NCI-H187 (cell line): Measurements from ENCODE around the gene MTMR11.
"Not testable (repeated sequence)": the region's sequence is repeated elsewhere in the genome, so short reads cannot be mapped to it uniquely, and the experiment has no call there.

ENCODE experiments used
- DNase-seq, 2 experiments: peaks; one replicate each; lab custom pipeline; 2025; lab: John Stamatoyannopoulos, UW

Gene MTMR11

GRCh38 chr1:149899460-149900284 is 37.0 kb downstream of the MTMR11 start, which contains the start of gene BOLA1:
TSS of gene BOLA1 (plus strand) at chr1:149899568. CDS start at chr1:149900060, 492 bp downstream.
- peak; percentile 96 to 97 for DNase-seq

GRCh38 chr1:149896575-149896974 is 40.1 kb downstream of the MTMR11 start:
- DNase-seq, result no peak

DNA sequence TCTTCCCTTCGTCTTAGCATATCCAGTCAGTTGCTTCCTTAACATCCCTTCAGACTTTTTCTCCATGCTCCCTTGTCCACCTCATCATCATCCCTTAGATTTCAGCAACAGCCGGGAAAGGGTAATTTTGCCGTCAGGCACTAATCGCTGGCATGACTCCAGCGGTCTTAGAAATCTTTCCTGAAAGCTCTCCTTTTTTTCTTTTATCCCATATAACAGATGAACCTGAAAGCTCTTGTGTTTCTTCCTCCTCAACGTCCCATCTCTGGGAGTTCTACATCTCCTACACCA is 47.7 kb downstream of the MTMR11 start:
- no peak for DNase-seq

GRCh38 chr1:149888247-149888998 is 48.3 kb downstream of the MTMR11 start:
- DNase-seq, result peak; percentile 94 to 98

GRCh38 chr1:149887456-149888246 is 49.0 kb downstream of the MTMR11 start:
- DNase-seq, result peak; percentile 97 to 98

GRCh38 chr1:149887196-149887455 is 49.6 kb downstream of the MTMR11 start:
- not testable (repeated sequence) for DNase-seq

DNA sequence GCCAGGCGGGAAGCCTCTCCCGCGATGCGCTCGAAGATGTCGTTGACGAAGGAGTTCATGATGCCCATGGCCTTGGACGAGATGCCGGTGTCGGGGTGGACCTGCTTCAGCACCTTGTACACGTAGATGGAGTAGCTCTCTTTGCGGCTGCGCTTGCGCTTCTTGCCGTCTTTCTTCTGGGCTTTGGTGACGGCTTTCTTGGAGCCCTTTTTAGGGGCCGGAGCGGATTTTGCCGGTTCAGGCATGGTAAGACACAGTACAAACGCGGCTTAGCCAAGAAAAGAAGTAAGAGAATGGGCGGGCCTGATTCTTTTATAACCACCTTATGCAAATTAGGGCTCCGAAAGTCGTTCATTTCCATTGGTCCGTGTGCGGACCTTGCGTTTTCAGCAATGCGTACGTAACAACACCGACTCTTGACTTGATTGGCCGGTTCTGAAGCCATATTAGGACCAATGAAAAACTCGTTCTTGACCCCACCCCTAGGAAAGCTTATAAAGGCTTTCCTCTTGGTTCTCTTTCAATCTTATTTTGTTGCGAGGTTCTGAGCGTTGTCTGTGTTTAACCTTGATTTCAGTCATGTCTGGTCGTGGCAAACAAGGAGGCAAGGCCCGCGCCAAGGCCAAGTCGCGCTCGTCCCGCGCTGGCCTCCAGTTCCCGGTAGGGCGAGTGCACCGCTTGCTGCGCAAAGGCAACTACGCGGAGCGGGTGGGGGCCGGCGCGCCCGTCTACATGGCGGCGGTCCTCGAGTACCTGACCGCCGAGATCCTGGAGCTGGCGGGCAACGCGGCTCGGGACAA is 50.1 kb downstream of the MTMR11 start:
- DNase-seq, result peak; percentile 99

DNA sequence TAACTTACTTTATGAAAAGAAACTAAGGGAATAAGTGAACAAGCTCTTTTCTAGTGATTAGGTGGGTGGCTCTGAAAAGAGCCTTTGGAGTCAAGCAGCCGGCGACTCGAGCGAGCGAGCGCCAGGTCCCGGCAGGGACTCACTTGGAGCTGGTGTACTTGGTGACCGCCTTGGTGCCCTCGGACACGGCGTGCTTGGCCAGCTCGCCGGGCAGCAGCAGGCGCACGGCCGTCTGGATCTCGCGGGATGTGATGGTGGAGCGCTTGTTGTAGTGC is 50.6 kb downstream of the MTMR11 start:
- DNase-seq, result not testable (repeated sequence)

DNA sequence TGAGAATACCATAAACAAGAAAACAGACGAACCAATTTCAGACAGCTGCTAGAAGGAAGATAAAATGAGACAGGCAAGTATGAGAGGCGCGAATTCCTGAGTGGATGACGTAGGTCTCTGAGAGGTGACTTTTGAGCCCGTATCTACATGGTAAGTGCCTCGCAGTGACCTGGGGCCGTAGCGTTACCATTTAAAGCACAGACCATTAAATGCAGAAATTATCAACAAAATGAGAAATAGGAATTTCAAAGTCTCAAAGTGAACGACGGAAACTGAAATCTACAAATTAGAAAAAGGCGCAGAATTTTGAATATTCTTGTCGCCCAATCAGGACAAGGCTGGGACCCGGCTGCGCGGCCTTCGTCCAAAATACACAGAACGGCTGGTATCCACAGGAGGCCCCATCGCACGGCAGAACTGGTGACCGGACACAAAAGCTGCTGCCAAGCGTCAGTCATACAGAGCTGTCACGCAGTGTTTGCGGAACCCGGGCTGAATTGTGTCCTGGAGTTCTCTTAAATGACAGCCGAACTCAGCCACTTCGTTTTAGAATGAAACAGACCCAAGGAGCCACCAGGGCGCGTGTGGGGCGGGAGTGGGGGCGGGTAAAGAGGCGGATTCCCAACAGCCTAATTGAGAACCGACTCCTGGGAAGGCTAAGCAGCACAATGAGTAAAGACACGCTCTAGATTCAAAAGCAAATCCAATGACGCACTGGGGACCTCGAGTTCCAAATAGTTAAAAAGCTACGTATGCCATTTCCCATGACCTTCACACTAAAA is 51.1 kb downstream of the MTMR11 start:
- peak; percentile 96 to 99 for DNase-seq

DNA sequence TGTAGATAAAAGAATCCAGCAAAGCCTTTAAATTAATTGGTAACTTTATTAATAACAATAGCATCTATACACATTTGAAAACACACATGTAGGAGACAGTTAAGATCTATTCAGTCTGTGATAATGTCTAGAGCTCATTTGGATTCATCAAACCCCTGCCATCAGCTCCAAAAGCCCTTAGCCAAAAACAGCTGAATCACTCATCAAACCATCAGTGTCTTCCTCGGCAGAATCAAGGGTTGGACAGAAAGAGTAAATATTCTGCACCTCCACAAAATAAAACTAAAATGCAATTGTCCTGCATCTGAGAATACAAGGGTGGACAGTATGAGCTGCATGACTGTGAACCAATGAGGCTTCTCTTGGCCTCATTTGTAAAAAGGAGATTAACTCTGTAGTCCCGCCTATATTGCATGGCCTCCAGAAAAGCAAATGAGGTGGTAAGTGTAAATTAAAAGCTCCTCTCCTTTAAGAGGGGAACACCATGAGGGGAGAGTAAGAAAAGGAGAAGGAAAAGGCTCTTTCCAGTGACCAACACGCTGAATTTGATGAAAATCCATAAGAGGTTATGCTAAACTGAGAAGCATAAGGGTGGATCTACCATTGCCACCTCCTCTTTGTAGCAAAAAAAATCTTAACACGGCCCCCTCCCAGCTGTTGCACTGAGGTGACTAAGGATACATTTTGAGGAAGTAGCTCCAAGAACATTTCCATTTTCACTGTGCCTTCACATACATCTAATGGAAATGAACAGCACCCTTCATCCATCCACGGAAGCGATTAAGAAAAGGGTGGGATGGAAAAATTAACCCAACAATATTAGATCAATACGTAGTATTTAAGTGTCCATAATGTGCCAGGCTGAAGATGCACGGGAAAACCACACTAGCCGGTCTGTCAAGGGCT is 52.0 kb downstream of the MTMR11 start:
- peak; percentile 58 to 95 for DNase-seq

GRCh38 chr1:149883598-149884247 is 53.0 kb downstream of the MTMR11 start:
- DNase-seq, result no peak

DNA sequence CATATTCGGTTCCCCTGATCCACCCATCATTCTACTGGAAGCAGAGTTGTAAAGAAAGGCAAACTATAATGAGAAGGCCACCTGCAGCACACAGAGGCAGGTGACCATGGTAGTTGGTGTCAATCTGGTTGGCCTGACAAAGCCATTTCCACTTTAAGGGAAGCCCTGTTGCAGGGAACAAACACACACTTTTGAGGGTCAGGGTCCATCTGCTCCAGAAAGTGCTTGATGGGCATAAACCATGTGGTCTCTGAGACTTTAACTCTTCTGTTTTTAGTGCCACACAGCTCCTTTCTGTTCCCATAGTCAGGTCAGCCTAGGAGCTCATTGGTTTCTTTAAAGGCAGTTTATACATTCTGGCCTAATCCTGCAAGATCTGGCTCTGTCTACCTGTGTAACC is 54.8 kb downstream of the MTMR11 start:
- no peak for DNase-seq

- no peak for DNase-seq
Observed at GRCh38 chr1:149879556-149879955, 57.1 kb downstream of the MTMR11 start.
